MCF 10A (cell line): ENCODE data around the gene SVOP. TPM values are rescaled to one million over a fixed set of nuclear protein-coding genes. Genes with fewer than 3 reads are reported as not detected.

ENCODE experiments used
- BruUV-seq: library from RNA; stranded (reverse); fragments of 400-500 nt; replicated peaks from 2 replicates; lab custom pipeline; 2021; lab: Mats Ljungman, UMichigan
- CTCF ChIA-PET: fragments of 300-600 bp; sonication (Branson Sonifier 250); formaldehyde crosslinking; extraction: SDS; loops from one replicate; lab custom pipeline; 2021; ENCODE audit warnings: antibody characterized with exemption, inconsistent platforms; lab: Yijun Ruan, JAX
- POLR2A ChIA-PET: fragments of 300-600, 350-650 bp; sonication (Branson Sonifier 250); formaldehyde crosslinking; extraction: SDS; loops from one replicate; lab custom pipeline; 2020; ENCODE audit warnings: antibody characterized with exemption, inconsistent platforms; lab: Yijun Ruan, JAX
- DNase-seq: peaks from one replicate; pipeline ENCODE4 v3.0.0-alpha.2; 2018; ENCODE audit not compliant: unreplicated experiment
- H3K27ac Mint-ChIP-seq: one replicate; pipeline ENCODE4 v1.8.0; 2022; ENCODE audit warnings: mild to moderate bottlenecking, low read depth, mixed read lengths; ENCODE audit not compliant: unreplicated experiment
- H3K27me3 Mint-ChIP-seq: one replicate; pipeline ENCODE4 v1.8.0; 2022; ENCODE audit warnings: mixed read lengths; ENCODE audit not compliant: insufficient read depth, unreplicated experiment
- H3K36me3 Mint-ChIP-seq: one replicate; pipeline ENCODE4 v1.8.0; 2022; ENCODE audit warnings: mild to moderate bottlenecking, moderate library complexity, mixed read lengths; ENCODE audit not compliant: insufficient read depth, unreplicated experiment
- H3K4me1 Mint-ChIP-seq: one replicate; pipeline ENCODE4 v1.8.0; 2022; ENCODE audit warnings: mixed read lengths; ENCODE audit not compliant: insufficient read depth, unreplicated experiment
- H3K4me3 Mint-ChIP-seq: one replicate; pipeline ENCODE4 v1.8.0; 2022; ENCODE audit warnings: mild to moderate bottlenecking, moderate library complexity, mixed read lengths; ENCODE audit not compliant: unreplicated experiment
- H3K9me3 Mint-ChIP-seq: one replicate; pipeline ENCODE4 v1.8.0; 2022; ENCODE audit warnings: mixed read lengths; ENCODE audit not compliant: unreplicated experiment
- CTCF ChIP-seq: fragments of 200-600 bp; IDR thresholded peaks from one replicate; pipeline ENCODE4 v1.8.0; 2022; ENCODE audit warnings: antibody characterized with exemption, mild to moderate bottlenecking; ENCODE audit not compliant: unreplicated experiment
- intact Hi-C: fragments of 100-400 bp; cut with micrococcal nuclease; formaldehyde crosslinking; loops from 2 replicates; pipeline ENCODE4 v1.14.1; 2022
- total RNA-seq: library from RNA; stranded (reverse); gene quantifications from 2 replicates; pipeline ENCODE4 v1.2.3, GENCODE V29; 2022

SVOP gene
- total RNA-seq, 1 experiment from 2014 or later, result not detected

DNA sequence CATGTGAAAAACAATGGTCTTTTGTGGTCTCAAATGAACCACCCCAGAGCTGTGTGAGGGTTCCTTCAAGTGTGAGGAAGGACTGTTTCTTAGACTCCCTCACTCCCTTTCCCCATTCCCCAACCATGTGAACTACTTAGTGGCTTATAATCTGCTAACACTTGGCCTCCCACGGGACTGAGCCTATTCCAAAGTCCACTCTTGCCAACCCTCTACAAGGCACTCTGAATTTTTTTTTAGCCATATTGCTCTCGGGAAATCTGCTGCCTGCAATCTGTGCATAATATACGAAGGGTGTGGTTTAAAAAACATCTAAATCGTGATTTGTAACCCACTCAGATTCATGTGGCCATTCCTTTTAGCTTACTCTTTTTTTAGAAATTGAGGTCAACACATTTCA, 2.6 kb downstream of the SVOP start:
- H3K27me3 Mint-ChIP-seq, result peaks cover 26% of the 10 kb centered on the region
- no peaks in the 10 kb centered on the region for H3K36me3 Mint-ChIP-seq
- ChIA-PET CTCF (interaction anchor here (0.6 kb wide), 1 partner anchor 11 kb away, joined by 3 read pairs; no protein-coding TSS in a partner anchor), POLR2A (no interaction called here)
- H3K4me3 Mint-ChIP-seq, result no peak overlapping the region
- H3K27ac Mint-ChIP-seq, result no peak overlapping the region
- H3K9me3 Mint-ChIP-seq, result no peaks in the 10 kb centered on the region
- BruUV-seq, result no TSS peak
- intact Hi-C loops, result no loop called here
- no peak for TF ChIP-seq CTCF
- no peaks in the 10 kb centered on the region for H3K4me1 Mint-ChIP-seq
- DNase-seq, result no peak

GRCh38 chr12:109016978-109017377, 3.9 kb downstream of the SVOP start:
- ChIA-PET CTCF (no interaction called here), POLR2A (no interaction called here)
- H3K9me3 Mint-ChIP-seq, result no peaks in the 10 kb centered on the region
- no peak for TF ChIP-seq CTCF
- no TSS peak for BruUV-seq
- peaks cover 39% of the 10 kb centered on the region for H3K27me3 Mint-ChIP-seq
- H3K4me3 Mint-ChIP-seq, result no peak overlapping the region
- H3K27ac Mint-ChIP-seq, result no peak overlapping the region
- no peak for DNase-seq
- no peaks in the 10 kb centered on the region for H3K36me3 Mint-ChIP-seq
- H3K4me1 Mint-ChIP-seq, result no peaks in the 10 kb centered on the region
- intact Hi-C loops, result no loop called here

- no peak for TF ChIP-seq CTCF
- intact Hi-C loops, result no loop called here
- BruUV-seq, result no TSS peak
Measured at GRCh38 chr12:109016016-109016415, 4.9 kb downstream of the SVOP start.

GRCh38 chr12:109014984-109015765, 5.7 kb downstream of the SVOP start:
- POLR2A ChIA-PET, result no interaction called here
- CTCF ChIA-PET, result no interaction called here
- BruUV-seq, result no TSS peak
- intact Hi-C loops, result no loop called here
- H3K9me3 Mint-ChIP-seq, result no peaks in the 10 kb centered on the region
- H3K27ac Mint-ChIP-seq, result no peak overlapping the region
- H3K4me1 Mint-ChIP-seq, result no peaks in the 10 kb centered on the region
- peaks cover 52% of the 10 kb centered on the region for H3K27me3 Mint-ChIP-seq
- no peak for TF ChIP-seq CTCF
- DNase-seq, result no peak
- H3K4me3 Mint-ChIP-seq, result no peak overlapping the region
- no peaks in the 10 kb centered on the region for H3K36me3 Mint-ChIP-seq

More at GRCh38 chr12:109016016-109016415, 4.9 kb downstream of the SVOP start:
- DNase-seq, result no peak
- no peaks in the 10 kb centered on the region for H3K9me3 Mint-ChIP-seq
- H3K27me3 Mint-ChIP-seq, result peaks cover 49% of the 10 kb centered on the region
- no peaks in the 10 kb centered on the region for H3K4me1 Mint-ChIP-seq
- H3K4me3 Mint-ChIP-seq, result no peak overlapping the region
- no peak overlapping the region for H3K27ac Mint-ChIP-seq
- CTCF ChIA-PET, result no interaction called here
- H3K36me3 Mint-ChIP-seq, result no peaks in the 10 kb centered on the region
- POLR2A ChIA-PET, result no interaction called here
